ENCODE data around the gene KANSL1.
"Not testable (repeated sequence)": the region's sequence is repeated elsewhere in the genome, so short reads cannot be mapped to it uniquely, and the experiment has no call there.

Gene KANSL1

GRCh38 chr17:46135879-46136563 is 57.2 kb downstream of the KANSL1 start:
- DNase-seq = no peak

DNA sequence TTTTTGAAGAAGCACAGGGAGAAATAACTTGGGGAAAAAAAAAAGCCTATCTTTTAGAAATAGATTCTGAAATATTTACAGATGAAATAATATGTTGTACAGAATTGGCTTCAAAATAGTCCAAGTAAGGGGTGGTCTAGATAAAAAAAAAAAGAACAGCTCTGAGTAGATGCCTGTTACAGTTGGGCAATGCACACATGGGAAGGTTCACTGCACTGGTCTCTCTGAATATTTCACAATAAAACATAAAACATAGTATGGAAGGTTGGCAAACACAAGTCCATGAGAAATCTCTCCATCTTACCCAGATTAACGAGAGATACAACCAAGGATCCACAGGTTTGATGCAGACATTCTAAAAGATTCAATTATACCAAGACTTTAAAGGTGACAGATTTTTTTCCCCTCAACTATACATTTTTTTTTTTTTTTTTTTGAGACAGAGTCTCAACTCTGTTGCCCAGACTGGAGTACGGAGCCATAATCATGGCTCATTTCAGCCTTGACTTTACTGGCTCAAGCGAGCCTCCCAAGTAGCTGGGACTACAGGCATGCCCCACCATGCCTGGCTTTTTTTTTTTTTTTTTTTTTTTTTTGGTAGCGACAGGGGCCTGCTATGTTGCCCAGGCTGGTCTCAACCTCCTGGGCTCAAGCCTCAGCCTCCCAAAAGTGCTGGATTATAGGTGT is 58.0 kb downstream of the KANSL1 start:
- DNase-seq = no peak

GRCh38 chr17:46129302-46129701 is 63.9 kb downstream of the KANSL1 start:
- no peak for DNase-seq

- no peak for DNase-seq
Measured at GRCh38 chr17:46128453-46128852, 64.8 kb downstream of the KANSL1 start.

GRCh38 chr17:46127524-46127923 is 65.7 kb downstream of the KANSL1 start:
- DNase-seq = no peak

GRCh38 chr17:46126840-46127239 is 66.4 kb downstream of the KANSL1 start:
- DNase-seq = no peak

DNA sequence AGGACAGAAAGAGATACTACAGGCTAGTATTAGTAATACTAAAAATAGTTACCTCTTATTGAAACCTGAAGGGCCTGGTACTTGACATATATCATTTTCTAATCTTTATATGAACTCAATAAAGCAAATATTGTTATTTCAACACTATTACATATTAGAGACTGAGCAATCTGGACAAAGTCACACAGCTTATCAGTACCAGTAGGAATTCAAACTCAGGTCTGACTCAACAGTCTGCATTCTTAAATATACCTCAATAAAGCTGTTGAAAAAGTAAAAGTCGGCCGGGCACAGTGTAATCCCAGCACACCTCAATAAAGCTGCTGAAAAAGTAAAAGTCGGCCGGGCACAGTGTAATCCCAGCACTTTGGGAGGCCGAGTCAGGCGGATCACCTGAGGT is 67.4 kb downstream of the KANSL1 start:
- no peak for DNase-seq

GRCh38 chr17:46124695-46125592 is 68.3 kb downstream of the KANSL1 start:
- DNase-seq = no peak

DNA sequence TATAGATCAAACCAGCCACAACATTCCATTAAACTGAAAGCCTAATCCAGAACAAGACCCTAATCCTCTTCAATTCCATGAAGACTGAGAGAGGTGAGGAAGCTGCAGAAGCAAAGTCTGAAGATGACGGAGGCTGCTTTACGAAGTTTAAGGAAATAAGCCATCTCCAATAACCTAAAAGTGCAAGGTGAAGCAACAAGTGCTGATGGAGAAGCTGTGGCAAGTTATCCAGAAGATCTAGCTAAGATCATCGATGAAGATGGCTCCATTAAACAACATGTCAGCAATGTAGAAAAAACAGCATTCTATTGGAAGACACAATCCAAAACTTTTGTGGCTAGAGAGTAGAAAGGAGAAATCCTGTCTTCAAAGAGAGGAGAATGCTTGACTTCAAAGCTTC is 69.6 kb downstream of the KANSL1 start:
- DNase-seq = no peak

GRCh38 chr17:46122486-46122871 is 70.8 kb downstream of the KANSL1 start:
- no peak for DNase-seq

GRCh38 chr17:46121841-46122485 is 71.3 kb downstream of the KANSL1 start:
- no peak for DNase-seq

DNA sequence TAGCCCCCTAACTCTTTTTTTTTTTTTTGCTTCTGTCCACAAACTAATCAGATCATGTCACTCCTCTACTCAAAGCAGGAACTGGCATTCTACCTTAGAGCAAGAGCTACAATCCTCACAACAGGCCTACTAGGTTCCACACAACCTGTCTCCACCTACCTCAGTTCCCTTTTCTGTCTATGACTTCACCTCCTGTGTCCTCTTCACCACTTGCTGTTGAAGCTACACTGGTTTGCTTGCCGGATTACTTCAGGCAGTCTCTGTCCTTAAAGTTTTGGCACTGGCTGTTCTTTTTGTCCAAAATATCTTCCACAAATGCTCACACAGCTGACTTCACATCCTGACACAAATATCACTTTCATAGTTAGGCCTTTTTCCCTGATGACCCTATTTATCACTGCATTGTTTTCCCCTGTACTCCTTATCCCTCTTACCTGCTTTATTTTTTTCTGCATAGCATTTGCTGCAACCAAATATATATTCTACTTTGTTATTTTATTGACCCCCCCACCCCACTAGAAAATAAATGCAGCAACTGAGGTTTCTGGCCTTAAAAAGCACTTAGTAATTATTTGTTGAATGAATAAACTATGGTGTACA is 72.0 kb downstream of the KANSL1 start:
- no peak for DNase-seq

GRCh38 chr17:46120537-46120936 is 72.7 kb downstream of the KANSL1 start:
- DNase-seq = no peak

GRCh38 chr17:46120078-46120477 is 73.2 kb downstream of the KANSL1 start:
- DNase-seq = no peak

GRCh38 chr17:46118964-46119363 is 74.3 kb downstream of the KANSL1 start:
- DNase-seq = no peak

- DNase-seq = no peak
Measured at GRCh38 chr17:46117850-46118696, 75.2 kb downstream of the KANSL1 start.

- DNase-seq = no peak
Measured at GRCh38 chr17:46117117-46117516, 76.1 kb downstream of the KANSL1 start.

GRCh38 chr17:46115699-46116098 is 77.5 kb downstream of the KANSL1 start:
- DNase-seq = no peak

GRCh38 chr17:46111236-46111635 is 82.0 kb downstream of the KANSL1 start:
- not testable (repeated sequence) for DNase-seq

DNA sequence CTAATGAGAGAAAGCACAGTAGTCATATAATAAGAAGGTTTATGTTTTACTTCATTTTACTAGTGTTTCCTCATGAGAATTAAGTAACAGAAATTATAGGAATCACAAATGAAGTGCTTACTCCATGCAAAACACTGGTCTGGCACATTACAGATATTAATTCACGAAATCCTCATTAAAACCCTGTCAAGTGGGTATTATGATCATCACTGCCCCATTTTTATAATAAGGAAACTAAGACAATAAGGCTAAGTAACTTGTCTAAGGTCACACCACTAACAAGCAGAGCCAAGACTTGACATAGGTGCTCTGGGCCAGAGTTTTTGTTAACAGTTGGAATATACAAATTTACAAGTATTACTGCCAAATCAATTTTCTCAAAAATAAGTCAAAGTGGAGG is 83.0 kb downstream of the KANSL1 start:
- no peak for DNase-seq

- DNase-seq = no peak
Measured at GRCh38 chr17:46109603-46110189, 83.5 kb downstream of the KANSL1 start.
